Cardiac muscle cell (in vitro differentiated cells and primary cell): ENCODE data around the gene ANKRD28. TPM values are rescaled to one million over a fixed set of nuclear protein-coding genes. Genes with fewer than 3 reads are reported as not detected.

Experiments
- DNase-seq, 2 donors: peaks; one replicate each; pipeline versions ENCODE4 v3.0.0 to v3.0.0-alpha.2; 2010 to 2017; ENCODE audit warnings: low read depth in 1 of 2, low spot score in 1 of 2
- H3K27ac ChIP-seq: fragments of 200-600 bp; sonication (generic); 2 replicates; pipeline ENCODE4 v1.5.1; 2016
- H3K27me3 ChIP-seq: fragments of 200-600 bp; sonication (generic); 2 replicates; pipeline ENCODE4 v1.6.0; 2016; ENCODE audit warnings: control low read depth
- H3K36me3 ChIP-seq: fragments of 200-600 bp; sonication (generic); 2 replicates; pipeline ENCODE4 v1.5.1; 2016; ENCODE audit warnings: control low read depth
- H3K4me1 ChIP-seq: fragments of 200-600 bp; sonication (generic); 2 replicates; pipeline ENCODE4 v1.8.1; 2017; ENCODE audit warnings: low read depth, mild to moderate bottlenecking, mixed run types
- H3K4me3 ChIP-seq: fragments of 200-600 bp; sonication (generic); 2 replicates; pipeline ENCODE4 v1.5.1; 2016; ENCODE audit warnings: mild to moderate bottlenecking
- H3K9me3 ChIP-seq: fragments of 200-600 bp; sonication (generic); 2 replicates; pipeline ENCODE4 v1.5.1; 2017; ENCODE audit warnings: low read depth, mild to moderate bottlenecking, control low read depth
- polyA plus RNA-seq: library from polyadenylated mRNA; unstranded; fragments of >200 nt; fragmentation: Nextera tagmentation; extraction: Ambion mirVana; gene quantifications from 2 replicates; pipeline ENCODE4 v1.2.1, GENCODE V29; 2016
- total RNA-seq: library from RNA; depleted of rRNA; stranded (reverse); fragments of >200 nt; gene quantifications from 2 replicates; pipeline ENCODE4 v1.2.3, GENCODE V29; 2016
- TF ChIP-seq, protein P1 (sequence below): IDR thresholded peaks from 2 replicates; pipeline ENCODE4 v1.5.1; 2012; ENCODE audit warnings: low read depth, mild to moderate bottlenecking, low read length

ANKRD28 gene
- total and polyA plus RNA-seq, 2 experiments from 2014 or later, result 9.7 to 20.8 TPM

DNA sequence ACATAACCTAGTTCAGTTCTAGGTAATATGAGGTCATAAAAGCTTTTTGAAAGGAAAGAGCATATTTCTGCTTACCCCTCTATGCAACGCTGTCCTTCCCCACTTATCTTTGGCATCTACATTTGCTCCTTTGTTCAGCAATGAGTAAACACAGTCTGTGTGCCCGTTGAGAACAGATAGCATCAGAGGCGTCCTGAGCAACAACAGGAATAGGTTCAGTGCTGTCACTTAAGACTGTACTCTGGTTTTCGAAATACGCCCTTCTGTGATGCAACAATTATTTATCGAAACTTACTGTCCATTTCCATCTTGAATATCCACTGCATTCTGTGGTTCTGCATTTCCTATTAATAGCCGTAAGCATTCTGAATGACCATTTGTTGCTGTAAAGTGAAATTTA, 111.9 kb downstream of the ANKRD28 start:
- TF ChIP-seq, protein P1, sequence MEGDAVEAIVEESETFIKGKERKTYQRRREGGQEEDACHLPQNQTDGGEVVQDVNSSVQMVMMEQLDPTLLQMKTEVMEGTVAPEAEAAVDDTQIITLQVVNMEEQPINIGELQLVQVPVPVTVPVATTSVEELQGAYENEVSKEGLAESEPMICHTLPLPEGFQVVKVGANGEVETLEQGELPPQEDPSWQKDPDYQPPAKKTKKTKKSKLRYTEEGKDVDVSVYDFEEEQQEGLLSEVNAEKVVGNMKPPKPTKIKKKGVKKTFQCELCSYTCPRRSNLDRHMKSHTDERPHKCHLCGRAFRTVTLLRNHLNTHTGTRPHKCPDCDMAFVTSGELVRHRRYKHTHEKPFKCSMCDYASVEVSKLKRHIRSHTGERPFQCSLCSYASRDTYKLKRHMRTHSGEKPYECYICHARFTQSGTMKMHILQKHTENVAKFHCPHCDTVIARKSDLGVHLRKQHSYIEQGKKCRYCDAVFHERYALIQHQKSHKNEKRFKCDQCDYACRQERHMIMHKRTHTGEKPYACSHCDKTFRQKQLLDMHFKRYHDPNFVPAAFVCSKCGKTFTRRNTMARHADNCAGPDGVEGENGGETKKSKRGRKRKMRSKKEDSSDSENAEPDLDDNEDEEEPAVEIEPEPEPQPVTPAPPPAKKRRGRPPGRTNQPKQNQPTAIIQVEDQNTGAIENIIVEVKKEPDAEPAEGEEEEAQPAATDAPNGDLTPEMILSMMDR, result no peak
- H3K9me3 ChIP-seq, result no peaks in the 10 kb centered on the region
- H3K4me3 ChIP-seq, result no peak overlapping the region
- H3K27ac ChIP-seq, result no peak overlapping the region
- peaks cover 10% of the 10 kb centered on the region for H3K36me3 ChIP-seq
- no peak for DNase-seq
- peaks cover 12% of the 10 kb centered on the region for H3K4me1 ChIP-seq
- H3K27me3 ChIP-seq, result no peaks in the 10 kb centered on the region

DNA sequence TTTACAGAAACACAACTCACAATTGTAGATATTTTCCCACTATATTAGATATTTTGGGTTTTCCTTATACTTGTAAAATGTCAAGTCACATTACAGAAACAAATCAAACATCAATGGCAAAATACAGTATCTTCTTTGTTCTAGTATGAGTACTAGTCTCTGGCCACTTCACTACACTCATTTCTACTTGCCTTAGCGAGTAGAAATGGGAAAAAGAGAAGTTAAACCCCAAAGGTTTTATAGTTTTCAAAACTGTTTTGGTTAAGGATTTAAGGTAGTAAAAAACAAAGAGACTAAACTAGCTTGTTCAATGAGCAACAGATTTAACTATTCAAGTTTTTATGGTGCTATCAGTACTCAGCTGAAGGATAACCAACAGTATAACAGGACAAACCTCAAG, 114.5 kb downstream of the ANKRD28 start:
- DNase-seq, result no peak
- TF ChIP-seq, protein P1, result no peak
- peaks cover 9% of the 10 kb centered on the region for H3K36me3 ChIP-seq
- no peak overlapping the region for H3K4me3 ChIP-seq
- H3K9me3 ChIP-seq, result no peaks in the 10 kb centered on the region
- peaks cover 12% of the 10 kb centered on the region for H3K4me1 ChIP-seq
- H3K27me3 ChIP-seq, result no peaks in the 10 kb centered on the region
- H3K27ac ChIP-seq, result no peak overlapping the region

DNA sequence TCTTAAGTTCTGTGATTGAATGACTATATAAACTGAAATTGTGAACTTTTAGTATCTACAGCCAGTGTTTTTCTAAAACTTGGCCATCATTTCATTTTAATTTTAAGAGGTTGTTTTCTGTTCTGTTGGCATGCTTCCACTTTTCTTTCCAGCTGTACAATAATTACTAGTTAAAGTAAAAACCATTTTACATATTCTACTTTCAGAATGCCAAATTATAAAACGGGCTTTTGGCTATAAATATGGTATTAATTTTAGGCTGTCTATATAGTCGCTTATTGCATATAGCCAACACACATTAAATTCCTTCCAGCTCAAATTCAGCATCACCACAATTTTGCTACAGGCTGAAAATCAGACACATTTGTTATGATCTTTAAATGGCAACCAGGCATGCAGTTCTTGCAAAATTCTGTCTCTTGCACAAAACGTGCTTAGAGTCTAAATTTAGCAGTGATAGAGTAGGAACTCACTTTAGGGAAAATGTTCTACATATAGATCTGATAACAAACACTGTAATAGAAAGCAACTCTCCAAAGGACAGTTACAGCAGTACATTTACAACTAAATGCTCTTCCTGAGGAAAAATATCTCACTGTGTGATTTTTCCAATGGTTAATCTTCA, 115.1 kb downstream of the ANKRD28 start:
- Histone ChIP-seq H3K4me3 (no peak overlapping the region), H3K27me3 (no peaks in the 10 kb centered on the region), H3K9me3 (no peaks in the 10 kb centered on the region), H3K36me3 (peaks cover 8% of the 10 kb centered on the region), H3K27ac (no peak overlapping the region), H3K4me1 (peaks cover 12% of the 10 kb centered on the region)
- peak; percentile 6 to 81 for DNase-seq
- TF ChIP-seq, protein P1, result no peak

DNA sequence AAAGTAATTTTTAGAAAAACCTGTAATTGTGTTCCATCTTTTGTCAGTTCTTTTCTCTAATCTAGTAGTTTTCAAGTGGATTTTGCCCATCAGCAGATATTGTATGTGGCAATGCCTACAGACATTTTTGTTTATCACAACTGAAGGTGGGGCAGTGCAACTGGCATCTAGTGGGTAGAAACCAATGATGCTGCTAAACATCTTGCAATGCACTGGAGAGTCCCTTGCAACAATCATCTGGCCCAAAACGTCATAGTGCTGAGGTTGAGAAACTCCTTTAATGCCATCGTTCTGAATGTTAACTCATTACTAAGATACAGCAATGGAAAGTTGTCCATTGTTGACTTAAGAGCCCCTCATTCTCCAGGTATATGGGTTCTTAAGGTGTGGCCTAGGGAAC, 116.1 kb downstream of the ANKRD28 start:
- Histone ChIP-seq H3K4me1 (peaks cover 12% of the 10 kb centered on the region), H3K36me3 (peaks cover 18% of the 10 kb centered on the region)
- no peak for DNase-seq

DNA sequence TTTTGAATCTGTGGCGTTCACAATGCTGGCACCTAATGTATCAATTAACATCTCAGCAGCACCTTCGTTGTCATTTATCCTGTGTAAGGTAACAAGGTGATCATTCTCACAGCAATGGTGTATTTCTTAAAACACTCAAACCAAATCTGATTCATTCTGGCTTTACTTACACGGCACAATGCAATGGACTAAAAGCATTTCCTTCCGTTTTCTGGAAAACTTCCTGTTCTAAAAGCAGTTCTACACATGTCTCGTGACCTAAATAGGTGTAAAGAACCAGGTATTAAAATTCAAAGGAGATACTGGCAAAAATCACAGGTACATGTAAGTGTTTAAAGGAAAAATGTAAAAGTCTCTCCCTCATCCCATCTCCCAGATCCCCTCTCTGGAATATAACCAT, 118.5 kb downstream of the ANKRD28 start:
- Histone ChIP-seq H3K4me1 (peaks cover 12% of the 10 kb centered on the region), H3K27ac (no peak overlapping the region), H3K4me3 (no peak overlapping the region), H3K36me3 (peaks cover 30% of the 10 kb centered on the region), H3K9me3 (no peaks in the 10 kb centered on the region), H3K27me3 (no peaks in the 10 kb centered on the region)
- DNase-seq, result no peak
- TF ChIP-seq, protein P1, result no peak

More for the DNA sequence above, 116.1 kb downstream of the ANKRD28 start:
- H3K9me3 ChIP-seq, result no peaks in the 10 kb centered on the region
- no peak overlapping the region for H3K4me3 ChIP-seq
- TF ChIP-seq, protein P1, result no peak
- H3K27me3 ChIP-seq, result no peaks in the 10 kb centered on the region
- no peak overlapping the region for H3K27ac ChIP-seq

DNA sequence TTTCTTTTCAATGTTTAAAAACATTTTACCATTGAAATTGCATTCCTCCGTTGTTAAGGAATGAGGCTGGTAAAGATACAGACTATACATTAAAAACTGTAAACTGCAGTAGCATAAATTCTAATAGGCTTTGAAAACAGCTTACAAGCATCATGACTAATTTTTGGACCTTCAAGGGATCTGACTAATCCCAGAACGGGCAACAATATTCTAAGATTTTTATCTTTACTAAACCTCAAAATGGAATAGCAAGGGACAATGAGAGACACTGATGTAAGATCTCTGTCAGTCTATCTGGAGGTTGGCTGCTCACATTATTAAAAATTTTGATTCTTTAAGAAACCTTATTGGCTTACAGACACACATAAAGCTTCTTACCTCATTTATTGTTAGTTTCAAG, 121.5 kb downstream of the ANKRD28 start:
- no peaks in the 10 kb centered on the region for H3K4me1 ChIP-seq
- no peak overlapping the region for H3K4me3 ChIP-seq
- DNase-seq, result no peak
- H3K27me3 ChIP-seq, result no peaks in the 10 kb centered on the region
- no peaks in the 10 kb centered on the region for H3K9me3 ChIP-seq
- H3K27ac ChIP-seq, result no peak overlapping the region
- peaks cover 30% of the 10 kb centered on the region for H3K36me3 ChIP-seq
- TF ChIP-seq, protein P1, result no peak
